Glutamatergic neuron (in vitro differentiated cells): ENCODE results near the gene APOBEC3G. TPM values are rescaled to one million over a fixed set of nuclear protein-coding genes. Genes with fewer than 3 reads are reported as not detected.

Source experiments
- DNase-seq: peaks from one replicate; pipeline ENCODE4 v3.0.0; 2022
- H3K27ac Mint-ChIP-seq: one replicate; pipeline ENCODE4 v1.8.0; 2020; ENCODE audit warnings: mild to moderate bottlenecking, mixed read lengths, inconsistent platforms; ENCODE audit not compliant: unreplicated experiment
- H3K27me3 Mint-ChIP-seq: one replicate; pipeline ENCODE4 v1.8.0; 2020; ENCODE audit warnings: mild to moderate bottlenecking, moderate library complexity, mixed read lengths, inconsistent platforms; ENCODE audit not compliant: unreplicated experiment
- H3K36me3 Mint-ChIP-seq: one replicate; pipeline ENCODE4 v1.8.0; 2020; ENCODE audit warnings: mild to moderate bottlenecking, mixed read lengths, inconsistent platforms; ENCODE audit not compliant: unreplicated experiment
- H3K4me1 Mint-ChIP-seq: one replicate; pipeline ENCODE4 v1.8.0; 2020; ENCODE audit warnings: mild to moderate bottlenecking, low read depth, mixed read lengths, inconsistent platforms; ENCODE audit not compliant: unreplicated experiment
- H3K4me3 Mint-ChIP-seq: one replicate; pipeline ENCODE4 v1.8.0; 2020; ENCODE audit warnings: mild to moderate bottlenecking, mixed read lengths, inconsistent platforms; ENCODE audit not compliant: unreplicated experiment
- H3K9me3 Mint-ChIP-seq: one replicate; pipeline ENCODE4 v1.8.0; 2020; ENCODE audit warnings: mild to moderate bottlenecking, moderate library complexity, mixed read lengths, inconsistent platforms; ENCODE audit not compliant: unreplicated experiment
- CTCF ChIP-seq: fragments of 200-600 bp; sonication (generic); IDR thresholded peaks from one replicate; pipeline ENCODE4 v1.5.0; 2021; ENCODE audit not compliant: partially characterized antibody, unreplicated experiment
- total RNA-seq: library from RNA; stranded (reverse); fragmentation: NEBNext Ultra II Directional; extraction: Animal tissue kit (Norgen Biotek cat#: 25700); gene quantifications from one replicate; pipeline ENCODE4 v1.2.1, GENCODE V29; 2021; ENCODE audit not compliant: unreplicated experiment

Gene APOBEC3G
- total RNA-seq, 1 donor from 2014 or later = 1.0 TPM

- DNase-seq = no peak
- Mint-ChIP-seq H3K27me3 (peaks cover 11% of the 10 kb centered on the region), H3K36me3 (no peaks in the 10 kb centered on the region), H3K4me1 (peaks cover 6% of the 10 kb centered on the region), H3K27ac (no peak overlapping the region), H3K4me3 (no peak overlapping the region), H3K9me3 (no peaks in the 10 kb centered on the region)
- no peak for TF ChIP-seq CTCF
Measured at GRCh38 chr22:39081016-39081415, 3.9 kb downstream of the APOBEC3G start.

GRCh38 chr22:39081598-39081997, 4.5 kb downstream of the APOBEC3G start:
- H3K4me3 Mint-ChIP-seq = no peak overlapping the region
- H3K36me3 Mint-ChIP-seq = no peaks in the 10 kb centered on the region
- H3K9me3 Mint-ChIP-seq = no peaks in the 10 kb centered on the region
- TF ChIP-seq CTCF = no peak
- peaks cover 11% of the 10 kb centered on the region for H3K27me3 Mint-ChIP-seq
- H3K27ac Mint-ChIP-seq = no peak overlapping the region
- peaks cover 1% of the 10 kb centered on the region for H3K4me1 Mint-ChIP-seq
- DNase-seq = no peak

GRCh38 chr22:39083212-39084165, 6.4 kb downstream of the APOBEC3G start:
- TF ChIP-seq CTCF = no peak
- Mint-ChIP-seq H3K27ac (no peak overlapping the region), H3K27me3 (peaks cover 11% of the 10 kb centered on the region), H3K4me3 (no peak overlapping the region), H3K36me3 (no peaks in the 10 kb centered on the region), H3K9me3 (no peaks in the 10 kb centered on the region), H3K4me1 (peaks cover 7% of the 10 kb centered on the region)
- no peak for DNase-seq

GRCh38 chr22:39084666-39085065, 7.6 kb downstream of the APOBEC3G start:
- no peak for DNase-seq
- peaks cover 7% of the 10 kb centered on the region for H3K4me1 Mint-ChIP-seq
- no peak for TF ChIP-seq CTCF
- no peak overlapping the region for H3K4me3 Mint-ChIP-seq
- H3K9me3 Mint-ChIP-seq = no peaks in the 10 kb centered on the region
- H3K36me3 Mint-ChIP-seq = no peaks in the 10 kb centered on the region
- H3K27ac Mint-ChIP-seq = no peak overlapping the region
- peaks cover 12% of the 10 kb centered on the region for H3K27me3 Mint-ChIP-seq

DNA sequence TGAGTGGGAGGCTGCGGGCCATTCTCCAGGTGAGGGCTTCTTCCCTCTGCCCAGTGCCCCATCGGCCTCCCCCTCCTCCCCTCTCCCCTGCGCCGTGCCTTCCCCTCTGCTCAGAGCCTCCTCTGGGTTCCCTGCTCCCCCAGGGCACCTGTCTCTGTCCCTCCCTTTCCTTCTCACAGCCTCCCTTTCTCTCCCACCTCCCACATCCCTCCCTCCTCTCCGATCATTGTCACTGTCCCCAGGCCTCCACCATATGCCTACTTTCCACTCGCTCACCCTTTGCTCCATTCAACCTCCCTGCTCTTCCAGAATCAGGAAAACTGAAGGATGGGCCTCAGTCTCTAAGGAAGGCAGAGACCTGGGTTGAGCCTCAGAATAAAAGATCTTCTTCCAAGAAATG, 10.0 kb downstream of the APOBEC3G start:
- no peaks in the 10 kb centered on the region for H3K36me3 Mint-ChIP-seq
- peaks cover 7% of the 10 kb centered on the region for H3K4me1 Mint-ChIP-seq
- no peak for DNase-seq
- H3K4me3 Mint-ChIP-seq = no peak overlapping the region
- no peak for TF ChIP-seq CTCF
- H3K9me3 Mint-ChIP-seq = peaks cover under 1% of the 10 kb centered on the region
- H3K27me3 Mint-ChIP-seq = peaks cover 6% of the 10 kb centered on the region
- no peak overlapping the region for H3K27ac Mint-ChIP-seq
